ENCODE results near the gene WDR27. TPM values are rescaled to one million over a fixed set of nuclear protein-coding genes. Genes with fewer than 3 reads are reported as not detected.
A peak's percentile ranks its signal among the peaks of the same experiment; 100 is the strongest.

WDR27 gene
- total and polyA plus RNA-seq, 2 donors from 2014 or later, result 12.3 to 45.0 TPM

DNA sequence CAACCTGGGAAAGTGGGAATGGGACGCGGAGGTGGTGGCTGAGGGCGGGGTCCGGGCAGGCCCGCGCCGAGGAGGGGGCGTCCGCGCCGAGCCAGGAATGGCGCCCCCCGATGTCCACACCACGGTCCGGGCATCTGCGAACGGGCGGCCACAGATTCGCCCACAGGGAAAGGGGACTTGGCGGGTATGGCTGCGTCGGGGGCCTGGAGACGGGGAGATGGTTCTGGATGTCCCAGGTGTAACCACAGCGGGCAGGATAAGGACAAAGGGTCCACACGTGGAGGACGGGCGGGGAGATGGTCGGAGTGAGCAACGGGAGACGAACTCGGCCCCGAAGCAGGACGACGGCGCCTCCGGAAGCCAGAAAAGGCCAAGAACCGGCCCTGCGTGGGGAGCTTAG, 124.6 kb downstream of the WDR27 start:
- H3K36me3 ChIP-seq (ENCODE audit: control insufficient read depth in 2 of 3, insufficient read depth in 3 of 3, low read length in 3 of 3), result no peaks in the 10 kb centered on the region
- no peak overlapping the region for H3K27ac ChIP-seq (ENCODE audit: low read depth in 2 of 2, low read length in 2 of 2)
- no peaks in the 10 kb centered on the region for H3K4me1 ChIP-seq (ENCODE audit: control insufficient read depth in 2 of 3, insufficient read depth in 2 of 3, low read depth in 1 of 3, low read length in 3 of 3)
- no peak overlapping the region for H3K4me3 ChIP-seq (ENCODE audit: low read length in 3 of 3)
- no peak overlapping the region for H3K9ac ChIP-seq (ENCODE audit: low read length in 3 of 3)
- FAIRE-seq, result no peak
- H3K9me3 ChIP-seq (ENCODE audit: control insufficient read depth in 2 of 3, insufficient read depth in 1 of 3, low read length in 3 of 3), result no peaks in the 10 kb centered on the region
- H3K27me3 ChIP-seq (ENCODE audit: control insufficient read depth, insufficient read depth, low read length), result no peaks in the 10 kb centered on the region
- intact Hi-C loops (cut with DNase I), result no loop called here
- TF ChIP-seq, protein P1, sequence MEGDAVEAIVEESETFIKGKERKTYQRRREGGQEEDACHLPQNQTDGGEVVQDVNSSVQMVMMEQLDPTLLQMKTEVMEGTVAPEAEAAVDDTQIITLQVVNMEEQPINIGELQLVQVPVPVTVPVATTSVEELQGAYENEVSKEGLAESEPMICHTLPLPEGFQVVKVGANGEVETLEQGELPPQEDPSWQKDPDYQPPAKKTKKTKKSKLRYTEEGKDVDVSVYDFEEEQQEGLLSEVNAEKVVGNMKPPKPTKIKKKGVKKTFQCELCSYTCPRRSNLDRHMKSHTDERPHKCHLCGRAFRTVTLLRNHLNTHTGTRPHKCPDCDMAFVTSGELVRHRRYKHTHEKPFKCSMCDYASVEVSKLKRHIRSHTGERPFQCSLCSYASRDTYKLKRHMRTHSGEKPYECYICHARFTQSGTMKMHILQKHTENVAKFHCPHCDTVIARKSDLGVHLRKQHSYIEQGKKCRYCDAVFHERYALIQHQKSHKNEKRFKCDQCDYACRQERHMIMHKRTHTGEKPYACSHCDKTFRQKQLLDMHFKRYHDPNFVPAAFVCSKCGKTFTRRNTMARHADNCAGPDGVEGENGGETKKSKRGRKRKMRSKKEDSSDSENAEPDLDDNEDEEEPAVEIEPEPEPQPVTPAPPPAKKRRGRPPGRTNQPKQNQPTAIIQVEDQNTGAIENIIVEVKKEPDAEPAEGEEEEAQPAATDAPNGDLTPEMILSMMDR (IDR thresholded peaks at IDR 0.05; ENCODE audit: borderline replicate concordance, extremely low read depth, insufficient read depth), result no peak
- peak in 1 of 5 donors; percentile 58 for DNase-seq

DNA sequence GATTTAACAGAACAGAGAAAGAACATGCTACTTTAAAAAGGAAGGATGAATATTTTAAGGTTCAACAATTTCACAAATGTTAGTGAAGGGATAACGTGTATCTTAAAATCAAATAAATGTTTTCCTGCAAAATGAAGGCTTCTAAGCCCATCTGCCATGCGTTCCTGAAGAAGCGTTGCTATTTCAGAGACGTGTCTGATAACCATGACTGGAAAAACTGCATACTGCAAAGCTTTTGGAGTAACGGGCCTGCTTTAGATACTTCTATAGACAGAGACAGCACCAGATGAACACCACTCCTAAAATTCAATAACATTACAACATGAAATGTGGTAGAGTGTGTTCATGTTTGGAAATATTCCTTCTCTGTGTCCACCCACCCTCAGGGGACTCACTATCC, 126.0 kb downstream of the WDR27 start:
- Histone ChIP-seq H3K4me1 (ENCODE audit: control insufficient read depth in 2 of 3, insufficient read depth in 2 of 3, low read depth in 1 of 3, low read length in 3 of 3) (no peaks in the 10 kb centered on the region), H3K36me3 (ENCODE audit: control insufficient read depth in 2 of 3, insufficient read depth in 3 of 3, low read length in 3 of 3) (no peaks in the 10 kb centered on the region), H3K27ac (ENCODE audit: low read depth in 2 of 2, low read length in 2 of 2) (no peak overlapping the region), H3K27me3 (ENCODE audit: control insufficient read depth, insufficient read depth, low read length) (no peaks in the 10 kb centered on the region), H3K9me3 (ENCODE audit: control insufficient read depth in 2 of 3, insufficient read depth in 1 of 3, low read length in 3 of 3) (no peaks in the 10 kb centered on the region), H3K4me3 (ENCODE audit: low read length in 3 of 3) (no peak overlapping the region), H3K9ac (ENCODE audit: low read length in 3 of 3) (no peak overlapping the region)
- DNase-seq, result no peak
- TF ChIP-seq, protein P1 (IDR thresholded peaks at IDR 0.05; ENCODE audit: borderline replicate concordance, extremely low read depth, insufficient read depth), result no peak
- FAIRE-seq, result no peak
- intact Hi-C loops (cut with DNase I), result no loop called here

DNA sequence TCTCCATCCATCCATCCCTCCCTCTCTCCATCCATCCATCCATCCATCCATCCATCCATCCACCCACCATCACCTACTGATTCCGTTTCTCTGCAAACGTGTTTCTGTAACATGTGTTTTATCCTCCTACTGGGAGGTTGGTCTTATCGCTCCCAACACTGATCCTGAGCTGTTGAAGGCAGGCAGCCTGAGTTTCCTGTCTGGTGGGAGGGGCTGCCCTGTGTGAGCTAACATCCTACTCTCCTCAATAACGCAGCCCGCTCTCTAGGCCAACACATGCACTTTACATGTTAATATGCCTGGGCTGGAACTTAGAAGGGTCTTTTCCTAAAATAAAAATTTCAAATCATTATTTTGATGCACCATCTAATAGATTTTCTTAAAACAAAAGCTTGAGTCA, 126.5 kb downstream of the WDR27 start:
- Histone ChIP-seq H3K27me3 (ENCODE audit: control insufficient read depth, insufficient read depth, low read length) (no peaks in the 10 kb centered on the region), H3K36me3 (ENCODE audit: control insufficient read depth in 2 of 3, insufficient read depth in 3 of 3, low read length in 3 of 3) (no peaks in the 10 kb centered on the region), H3K9me3 (ENCODE audit: control insufficient read depth in 2 of 3, insufficient read depth in 1 of 3, low read length in 3 of 3) (no peaks in the 10 kb centered on the region), H3K9ac (ENCODE audit: low read length in 3 of 3) (no peak overlapping the region), H3K27ac (ENCODE audit: low read depth in 2 of 2, low read length in 2 of 2) (no peak overlapping the region), H3K4me1 (ENCODE audit: control insufficient read depth in 2 of 3, insufficient read depth in 2 of 3, low read depth in 1 of 3, low read length in 3 of 3) (no peaks in the 10 kb centered on the region), H3K4me3 (ENCODE audit: low read length in 3 of 3) (no peak overlapping the region)
- intact Hi-C loops (cut with DNase I), result no loop called here
- TF ChIP-seq, protein P1 (IDR thresholded peaks at IDR 0.05; ENCODE audit: borderline replicate concordance, extremely low read depth, insufficient read depth), result no peak
- DNase-seq (no peak), FAIRE-seq (no peak)

DNA sequence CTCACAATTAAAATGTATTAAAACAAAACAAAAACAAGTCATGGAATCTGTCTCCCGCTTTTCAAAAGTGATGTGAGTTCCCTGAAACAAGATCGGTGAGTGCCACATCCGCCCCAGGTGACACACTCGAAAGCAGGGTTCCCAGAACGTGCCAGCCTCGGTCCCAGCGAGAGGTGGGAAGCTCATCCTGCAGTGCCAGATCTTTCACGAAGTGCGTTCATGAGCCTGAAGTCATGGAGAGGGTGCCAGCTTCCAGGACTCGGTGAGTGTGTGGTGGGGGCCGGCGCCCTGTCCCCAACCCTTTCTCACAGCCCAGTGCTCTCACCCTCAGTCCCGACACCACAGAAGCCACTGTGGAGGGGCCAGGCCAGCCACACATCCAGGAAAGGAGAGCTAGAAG, 127.4 kb downstream of the WDR27 start:
- FAIRE-seq (no peak), DNase-seq (peak in 1 of 5 donors; percentile 58)
- Histone ChIP-seq H3K36me3 (ENCODE audit: control insufficient read depth in 2 of 3, insufficient read depth in 3 of 3, low read length in 3 of 3) (no peaks in the 10 kb centered on the region), H3K4me1 (ENCODE audit: control insufficient read depth in 2 of 3, insufficient read depth in 2 of 3, low read depth in 1 of 3, low read length in 3 of 3) (no peaks in the 10 kb centered on the region), H3K4me3 (ENCODE audit: low read length in 3 of 3) (no peak overlapping the region), H3K27ac (ENCODE audit: low read depth in 2 of 2, low read length in 2 of 2) (no peak overlapping the region), H3K9ac (ENCODE audit: low read length in 3 of 3) (no peak overlapping the region), H3K27me3 (ENCODE audit: control insufficient read depth, insufficient read depth, low read length) (no peaks in the 10 kb centered on the region), H3K9me3 (ENCODE audit: control insufficient read depth in 2 of 3, insufficient read depth in 1 of 3, low read length in 3 of 3) (no peaks in the 10 kb centered on the region)
- TF ChIP-seq, protein P1 (IDR thresholded peaks at IDR 0.05; ENCODE audit: borderline replicate concordance, extremely low read depth, insufficient read depth), result no peak
- intact Hi-C loops (cut with DNase I), result no loop called here

All from kidney (tissue), 14 donors.